Esophagus muscularis mucosa (tissue), 4 donors: ENCODE measurements around the gene FUCA1. TPM values are rescaled to one million over a fixed set of nuclear protein-coding genes. Genes with fewer than 3 reads are reported as not detected.
A peak's percentile ranks its signal among the peaks of the same experiment; 100 is the strongest.

Experiments
- DNase-seq: peaks from one replicate; pipeline ENCODE4 v3.0.0-alpha.2; 2017; ENCODE audit errors: extremely low spot score
- H3K27ac ChIP-seq, 4 donors: fragments of 200-600 bp; sonication (generic); replicated peaks in 1 of 4; 1 replicate in 3 of 4; 2 replicates in 1 of 4; pipeline ENCODE4 v1.5.1; 2016 to 2019; ENCODE audit warnings: mild to moderate bottlenecking in 1 of 4
- H3K27me3 ChIP-seq, 4 donors: fragments of 200-600 bp; sonication (generic); one replicate each; pipeline versions ENCODE4 v1.5.1 to v1.6.0; 2016 to 2019
- H3K36me3 ChIP-seq, 4 donors: fragments of 200-600 bp; sonication (generic); one replicate each; pipeline ENCODE4 v1.5.1; 2016 to 2019
- H3K4me1 ChIP-seq, 4 donors: fragments of 200-600 bp; sonication (generic); one replicate each; pipeline ENCODE4 v1.5.1; 2016 to 2019
- H3K4me3 ChIP-seq, 4 donors: fragments of 200-600 bp; sonication (generic); 1 replicate in 2 of 4; 2 replicates in 2 of 4; pipeline ENCODE4 v1.5.1; 2016 to 2019; ENCODE audit warnings: mild to moderate bottlenecking in 4 of 4, moderate library complexity in 1 of 4
- H3K9me3 ChIP-seq, 4 donors: fragments of 200-600 bp; sonication (generic); 1 replicate in 3 of 4; 2 replicates in 1 of 4; pipeline ENCODE4 v1.5.1; 2016 to 2019
- CTCF ChIP-seq, 3 experiments: fragments of 200-600 bp in 2 of 3; fragments of 450-650 bp in 1 of 3; sonication (generic) in 2 of 3; IDR thresholded peaks; one replicate each; pipeline ENCODE4 v1.5.1; 2017 to 2019; ENCODE audit warnings: antibody characterized with exemption in 3 of 3, mild to moderate bottlenecking in 2 of 3, moderate library complexity in 1 of 3
- EP300 ChIP-seq: sonication (generic); formaldehyde crosslinking; IDR thresholded peaks from one replicate; pipeline ENCODE4 v1.6.1; 2017; ENCODE audit warnings: antibody characterized with exemption
- POLR2A ChIP-seq: fragments of 450-650 bp; IDR thresholded peaks from one replicate; pipeline ENCODE4 v1.6.1; 2017; ENCODE audit warnings: antibody characterized with exemption, moderate library complexity, mild to moderate bottlenecking, low read depth
- POLR2AphosphoS5 ChIP-seq, 2 donors: sonication (generic); formaldehyde crosslinking; IDR thresholded peaks; one replicate each; pipeline ENCODE4 v1.6.1; 2017; ENCODE audit warnings: antibody characterized with exemption in 2 of 2
- WGBS: methylation state at CpG from one replicate; pipeline ENCODE4 v1.1.5; 2018; 5-methylcytosine and 5-hydroxymethylcytosine counted together
- intact Hi-C: fragments of 100-400 bp; cut with DNase I; formaldehyde crosslinking; loops from one replicate; pipeline ENCODE4 v1.15.1; 2023
- total RNA-seq, 4 donors: library from RNA; depleted of rRNA; stranded (reverse); fragments of >200 nt; gene quantifications; one replicate each; pipeline versions ENCODE4 v1.1.0 to v1.2.1, GENCODE V29; 2016

Gene FUCA1
- total RNA-seq, 4 donors from 2014 or later, result 20.0 to 25.9 (median 25.2) TPM

GRCh38 chr1:23825076-23825761 lies 42.9 kb downstream of the FUCA1 start, which contains the start of gene HMGCL:
TSS of gene HMGCL (minus strand) at chr1:23825429. CDS start at chr1:23825415, 14 bp downstream.
- H3K4me3 ChIP-seq, result peak within 1 kb of the TSS; percentile 81 to 99 (median 86)
- peaks cover 9 to 31% (median 13%) of the 10 kb centered on the region in 4 donors for H3K4me1 ChIP-seq
- H3K27ac ChIP-seq, result peak within 1 kb of the TSS; percentile 92 to 96 (median 94)
- intact Hi-C loops, result no loop called here
- DNase-seq, result peak; percentile 97
- TF ChIP-seq POLR2A (peak; percentile 84), POLR2AphosphoS5 (IDR thresholded peaks at IDR 0.05) (peak; percentile 98), CTCF (IDR thresholded peaks at IDR 0.05) (peak in 1 of 3 experiments; percentile 33), EP300 (no peak)
- 0% methylated on average over 7 of the region's 42 CpGs for WGBS
- H3K9me3 ChIP-seq, result no peaks in the 10 kb centered on the region
- no peaks in the 10 kb centered on the region for H3K27me3 ChIP-seq
- H3K36me3 ChIP-seq, result peaks cover 0 to 3% (median 2%) of the 10 kb centered on the region in 4 donors

DNA sequence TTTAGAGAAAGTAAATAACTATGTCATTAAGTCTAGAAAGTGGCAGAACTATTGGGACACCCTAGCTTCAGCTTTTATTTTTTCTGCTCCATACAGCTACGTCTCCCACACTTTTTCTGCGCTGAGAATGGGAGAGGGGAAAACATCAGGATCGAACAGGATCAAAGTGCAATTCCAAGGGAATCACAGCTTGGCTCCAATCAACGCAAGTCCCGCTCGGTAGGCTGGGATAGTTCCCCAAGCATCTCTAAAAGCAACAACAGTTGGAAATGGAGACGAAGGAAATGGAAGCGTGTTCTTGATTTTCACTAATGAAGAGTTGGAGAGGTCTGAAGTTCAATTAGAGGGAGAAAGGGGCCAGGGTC lies 43.4 kb downstream of the FUCA1 start:
- Histone ChIP-seq H3K9me3 (no peaks in the 10 kb centered on the region), H3K27ac (peak overlapping the region; percentile 92 to 96 (median 94)), H3K4me1 (peaks cover 9 to 31% (median 13%) of the 10 kb centered on the region in 4 donors), H3K4me3 (peak overlapping the region; percentile 81 to 99 (median 86)), H3K27me3 (no peaks in the 10 kb centered on the region), H3K36me3 (peaks cover 0 to 9% (median 7%) of the 10 kb centered on the region in 4 donors)
- intact Hi-C loops, result no loop called here
- TF ChIP-seq POLR2A, result no peak
- TF ChIP-seq CTCF (IDR thresholded peaks at IDR 0.05), result no peak
- under 1% methylated on average over 8 of the region's 8 CpGs for WGBS
- DNase-seq, result no peak

- intact Hi-C loops, result no loop called here
- H3K4me1 ChIP-seq, result peaks cover 9 to 31% (median 13%) of the 10 kb centered on the region in 4 donors
- H3K9me3 ChIP-seq, result no peaks in the 10 kb centered on the region
- H3K4me3 ChIP-seq, result no peak overlapping the region
- peaks cover 0 to 16% (median 13%) of the 10 kb centered on the region in 4 donors for H3K36me3 ChIP-seq
- TF ChIP-seq POLR2A (no peak), POLR2AphosphoS5 (IDR thresholded peaks at IDR 0.05) (no peak)
- H3K27me3 ChIP-seq, result no peaks in the 10 kb centered on the region
- no peak for DNase-seq
- H3K27ac ChIP-seq, result no peak overlapping the region
- WGBS, result 71% methylated on average over 7 of the region's 7 CpGs
Observed at GRCh38 chr1:23823767-23824166, 44.3 kb downstream of the FUCA1 start.

GRCh38 chr1:23817633-23818032 lies 50.5 kb downstream of the FUCA1 start:
- Histone ChIP-seq H3K27me3 (no peaks in the 10 kb centered on the region), H3K4me1 (peaks cover 0 to 3% (median 0%) of the 10 kb centered on the region in 4 donors), H3K9me3 (no peaks in the 10 kb centered on the region), H3K36me3 (peaks cover 36 to 75% (median 73%) of the 10 kb centered on the region in 4 donors), H3K4me3 (no peak overlapping the region), H3K27ac (no peak overlapping the region)
- intact Hi-C loops, result no loop called here
- WGBS, result 82% methylated on average over 3 of the region's 3 CpGs
- no peak for DNase-seq
- TF ChIP-seq EP300 (no peak), CTCF (IDR thresholded peaks at IDR 0.05) (no peak)

GRCh38 chr1:23816906-23817305 lies 51.2 kb downstream of the FUCA1 start:
- intact Hi-C loops, result no loop called here
- Histone ChIP-seq H3K4me1 (no peaks in the 10 kb centered on the region), H3K27me3 (no peaks in the 10 kb centered on the region), H3K4me3 (no peak overlapping the region), H3K9me3 (no peaks in the 10 kb centered on the region), H3K27ac (no peak overlapping the region), H3K36me3 (peaks cover 36 to 82% (median 80%) of the 10 kb centered on the region in 4 donors)
- DNase-seq, result no peak
- no peak for TF ChIP-seq POLR2A
- TF ChIP-seq CTCF (IDR thresholded peaks at IDR 0.05), result no peak
- no peak for TF ChIP-seq POLR2AphosphoS5 (IDR thresholded peaks at IDR 0.05)
- TF ChIP-seq EP300, result no peak
